PC-9 (cell line): ENCODE results near the gene GFY. TPM values are rescaled to one million over a fixed set of nuclear protein-coding genes. Genes with fewer than 3 reads are reported as not detected.

Experiments
- BruUV-seq: library from RNA; stranded (reverse); fragments of 400-500 nt; replicated peaks from 2 replicates; lab custom pipeline; 2021; lab: Mats Ljungman, UMichigan
- CTCF ChIA-PET: fragments of 300-600 bp; sonication (Branson Sonifier 250); formaldehyde crosslinking; loops from one replicate; lab custom pipeline; 2022; ENCODE audit warnings: antibody characterized with exemption; lab: Charles Lee
- POLR2A ChIA-PET: fragments of 300-600 bp; sonication (Branson Sonifier 250); formaldehyde crosslinking; loops from one replicate; lab custom pipeline; 2022; ENCODE audit warnings: antibody characterized with exemption; ENCODE audit not compliant: unreplicated experiment; lab: Charles Lee
- DNase-seq, 2 experiments: peaks; one replicate each; pipeline versions ENCODE4 v3.0.0 to v3.0.0-alpha.2; 2015 to 2022; ENCODE audit warnings: mixed read lengths in 1 of 2
- H2AFZ ChIP-seq: fragments of 200-600 bp; sonication (generic); 2 replicates; pipeline ENCODE4 v1.8.1; 2017; ENCODE audit warnings: antibody characterized with exemption
- H3F3A ChIP-seq: fragments of 200-600 bp; sonication (generic); 2 replicates; pipeline ENCODE4 v1.8.1; 2017; ENCODE audit warnings: antibody characterized with exemption, mild to moderate bottlenecking, low read depth; ENCODE audit not compliant: insufficient read depth
- H3K27ac ChIP-seq: fragments of 200-600 bp; sonication (generic); 2 replicates; pipeline ENCODE4 v1.6.1; 2016; ENCODE audit warnings: mixed run types
- H3K27me3 ChIP-seq: fragments of 200-600 bp; sonication (generic); 2 replicates; pipeline ENCODE4 v1.6.1; 2016; ENCODE audit warnings: low read depth, mixed run types; ENCODE audit not compliant: insufficient read depth
- H3K36me3 ChIP-seq: fragments of 200-600 bp; sonication (generic); 2 replicates; pipeline ENCODE4 v1.6.1; 2016; ENCODE audit warnings: low read depth, mixed run types
- H3K4me1 ChIP-seq: fragments of 200-600 bp; sonication (generic); replicated peaks from 2 replicates; pipeline ENCODE4 v1.6.1; 2016; ENCODE audit warnings: mixed run types; ENCODE audit not compliant: insufficient read depth
- H3K4me2 ChIP-seq: fragments of 200-600 bp; sonication (generic); 2 replicates; pipeline ENCODE4 v1.6.1; 2017; ENCODE audit warnings: mixed run types
- H3K4me3 ChIP-seq: fragments of 200-600 bp; sonication (generic); 2 replicates; pipeline ENCODE4 v1.6.1; 2016; ENCODE audit warnings: mixed run types
- H3K79me2 ChIP-seq: fragments of 200-600 bp; sonication (generic); 2 replicates; pipeline ENCODE4 v1.6.1; 2017; ENCODE audit warnings: low read depth, mixed run types
- H3K9me2 ChIP-seq: fragments of 200-600 bp; sonication (generic); 2 replicates; pipeline ENCODE4 v1.8.1; 2017; ENCODE audit warnings: mild to moderate bottlenecking; ENCODE audit not compliant: insufficient read depth
- H3K9me3 ChIP-seq: fragments of 200-600 bp; sonication (generic); 2 replicates; pipeline ENCODE4 v1.8.1; 2016; ENCODE audit warnings: low read depth; ENCODE audit not compliant: insufficient read depth
- H4K20me1 ChIP-seq: fragments of 200-600 bp; sonication (generic); 2 replicates; pipeline ENCODE4 v1.8.1; 2017; ENCODE audit not compliant: insufficient read depth
- CTCF ChIP-seq: fragments of 200-600 bp; sonication (generic); conservative IDR thresholded peaks from 2 replicates; pipeline ENCODE4 v1.6.1; 2017; ENCODE audit warnings: mixed run types, antibody characterized with exemption, mild to moderate bottlenecking, moderate library complexity
- EZH2 ChIP-seq: fragments of 200-600 bp; sonication (generic); IDR thresholded peaks from 2 replicates; pipeline ENCODE4 v1.8.0; 2017; ENCODE audit warnings: antibody characterized with exemption, low read depth
- intact Hi-C: fragments of 100-400 bp; cut with micrococcal nuclease; formaldehyde crosslinking; loops from one replicate; pipeline ENCODE4 v1.10.0; 2022; ENCODE audit not compliant: unreplicated experiment
- total RNA-seq: library from RNA; stranded (reverse); gene quantifications from 2 replicates; pipeline ENCODE4 v1.2.3, GENCODE V29; 2021

The GFY gene
- total RNA-seq, 1 experiment from 2014 or later, result not detected

- Histone ChIP-seq H3K27me3 (peaks cover 37% of the 10 kb centered on the region), H3K79me2 (no peaks in the 10 kb centered on the region), H4K20me1 (no peaks in the 10 kb centered on the region), H3K4me2 (peak overlapping the region; percentile 89), H3K9me3 (no peaks in the 10 kb centered on the region), H3K9me2 (no peaks in the 10 kb centered on the region), H3K36me3 (no peaks in the 10 kb centered on the region; the same call in 1 of the 2 replicates), H3F3A (peaks cover 46% of the 10 kb centered on the region), H2AFZ (peak overlapping the region; percentile 96), H3K27ac (no peak overlapping the region), H3K4me1 (peaks cover 9% of the 10 kb centered on the region; the same call in 1 of the 2 replicates), H3K4me3 (peak overlapping the region; percentile 83; the same call in 1 of the 2 replicates)
- intact Hi-C loops, result loop anchor here (10.0 kb wide), 1 partner anchor 178 kb away; no protein-coding TSS in a partner anchor
- no peak for DNase-seq
- TF ChIP-seq CTCF (no peak), EZH2 (no peak)
- ChIA-PET CTCF (interaction anchor here (0.5 to 0.6 kb wide), 5 partner anchors 13 to 315 kb away, joined by 3 to 16 read pairs (median 7); partner anchors contain the start of gene RCN3), POLR2A (interaction anchor here (0.6 to 0.7 kb wide), 4 partner anchors 9 to 198 kb away, joined by 3 to 6 read pairs (median 4); no protein-coding TSS in a partner anchor)
- no TSS peak for BruUV-seq
Observed at GRCh38 chr19:49442354-49442753, 17.2 kb downstream of the GFY start.

GRCh38 chr19:49442771-49443365, 17.7 kb downstream of the GFY start:
- no peaks in the 10 kb centered on the region for H3K9me3 ChIP-seq
- H3K27me3 ChIP-seq, result peaks cover 31% of the 10 kb centered on the region
- H3K4me1 ChIP-seq, result peaks cover 9% of the 10 kb centered on the region; the same call in 1 of the 2 replicates
- ChIA-PET CTCF (interaction anchor here (0.5 to 0.6 kb wide), 4 partner anchors 14 to 85 kb away, joined by 3 to 16 read pairs (median 5); partner anchors contain the start of gene RCN3), POLR2A (interaction anchor here (0.6 to 0.7 kb wide), 5 partner anchors 33 to 479 kb away, joined by 3 to 12 read pairs (median 4); no protein-coding TSS in a partner anchor)
- no peaks in the 10 kb centered on the region; the same call in 1 of the 2 replicates for H3K36me3 ChIP-seq
- H3K4me2 ChIP-seq, result peak overlapping the region; percentile 89
- no peaks in the 10 kb centered on the region for H4K20me1 ChIP-seq
- DNase-seq, result peak; percentile 85 to 96
- no peaks in the 10 kb centered on the region for H3K79me2 ChIP-seq
- H3F3A ChIP-seq, result peaks cover 52% of the 10 kb centered on the region
- no peaks in the 10 kb centered on the region for H3K9me2 ChIP-seq
- H3K27ac ChIP-seq, result no peak overlapping the region
- H3K4me3 ChIP-seq, result peak overlapping the region; percentile 83
- BruUV-seq, result no TSS peak
- intact Hi-C loops, result loop anchor here (1.0 to 10.0 kb wide), 4 partner anchors 51 to 217 kb away; partner anchors contain the start of gene DKKL1
- H2AFZ ChIP-seq, result peak overlapping the region; percentile 96
- TF ChIP-seq EZH2, result no peak
- no peak for TF ChIP-seq CTCF

GRCh38 chr19:49443366-49444099, 18.3 kb downstream of the GFY start:
- intact Hi-C loops, result loop anchor here (1.0 to 10.0 kb wide), 4 partner anchors 51 to 217 kb away; partner anchors contain the start of gene DKKL1
- peak overlapping the region; percentile 96 for H2AFZ ChIP-seq
- H3K4me2 ChIP-seq, result peak overlapping the region; percentile 89
- H3K36me3 ChIP-seq, result peaks cover 4% of the 10 kb centered on the region; the same call in 1 of the 2 replicates
- H3K79me2 ChIP-seq, result peaks cover 4% of the 10 kb centered on the region; the same call in 1 of the 2 replicates
- peaks cover 58% of the 10 kb centered on the region for H3F3A ChIP-seq
- peaks cover 9% of the 10 kb centered on the region; the same call in 1 of the 2 replicates for H3K4me1 ChIP-seq
- TF ChIP-seq CTCF (peak; percentile 83), EZH2 (no peak)
- no peaks in the 10 kb centered on the region for H3K9me2 ChIP-seq
- peak overlapping the region; percentile 83 for H3K4me3 ChIP-seq
- DNase-seq, result peak; percentile 84 to 92
- TSS peak; percentile 70 for BruUV-seq
- H3K9me3 ChIP-seq, result no peaks in the 10 kb centered on the region
- ChIA-PET POLR2A (interaction anchor here (0.6 kb wide), 2 partner anchors 45 to 480 kb away, joined by 4 to 12 read pairs; no protein-coding TSS in a partner anchor), CTCF (interaction anchor here (0.6 kb wide), 1 partner anchor 19 kb away, joined by 5 read pairs; no protein-coding TSS in a partner anchor)
- no peaks in the 10 kb centered on the region for H4K20me1 ChIP-seq
- H3K27ac ChIP-seq, result no peak overlapping the region
- H3K27me3 ChIP-seq, result peaks cover 25% of the 10 kb centered on the region
